IPS-18c (cell line): ENCODE results near the gene COQ5.
"Not testable (repeated sequence)": the region's sequence is repeated elsewhere in the genome, so short reads cannot be mapped to it uniquely, and the experiment has no call there.

Source experiments
- H3K4me3 ChIP-seq: 2 replicates; pipeline ENCODE4 v1.7.0; 2013; ENCODE audit warnings: low read depth, mild to moderate bottlenecking, low read length, moderate library complexity; ENCODE audit not compliant: insufficient read depth
- H3K9me3 ChIP-seq: one replicate; pipeline ENCODE4 v1.6.1; 2013; ENCODE audit warnings: mild to moderate bottlenecking, low read length, moderate library complexity; ENCODE audit not compliant: control insufficient read depth, insufficient read depth

The COQ5 gene

DNA sequence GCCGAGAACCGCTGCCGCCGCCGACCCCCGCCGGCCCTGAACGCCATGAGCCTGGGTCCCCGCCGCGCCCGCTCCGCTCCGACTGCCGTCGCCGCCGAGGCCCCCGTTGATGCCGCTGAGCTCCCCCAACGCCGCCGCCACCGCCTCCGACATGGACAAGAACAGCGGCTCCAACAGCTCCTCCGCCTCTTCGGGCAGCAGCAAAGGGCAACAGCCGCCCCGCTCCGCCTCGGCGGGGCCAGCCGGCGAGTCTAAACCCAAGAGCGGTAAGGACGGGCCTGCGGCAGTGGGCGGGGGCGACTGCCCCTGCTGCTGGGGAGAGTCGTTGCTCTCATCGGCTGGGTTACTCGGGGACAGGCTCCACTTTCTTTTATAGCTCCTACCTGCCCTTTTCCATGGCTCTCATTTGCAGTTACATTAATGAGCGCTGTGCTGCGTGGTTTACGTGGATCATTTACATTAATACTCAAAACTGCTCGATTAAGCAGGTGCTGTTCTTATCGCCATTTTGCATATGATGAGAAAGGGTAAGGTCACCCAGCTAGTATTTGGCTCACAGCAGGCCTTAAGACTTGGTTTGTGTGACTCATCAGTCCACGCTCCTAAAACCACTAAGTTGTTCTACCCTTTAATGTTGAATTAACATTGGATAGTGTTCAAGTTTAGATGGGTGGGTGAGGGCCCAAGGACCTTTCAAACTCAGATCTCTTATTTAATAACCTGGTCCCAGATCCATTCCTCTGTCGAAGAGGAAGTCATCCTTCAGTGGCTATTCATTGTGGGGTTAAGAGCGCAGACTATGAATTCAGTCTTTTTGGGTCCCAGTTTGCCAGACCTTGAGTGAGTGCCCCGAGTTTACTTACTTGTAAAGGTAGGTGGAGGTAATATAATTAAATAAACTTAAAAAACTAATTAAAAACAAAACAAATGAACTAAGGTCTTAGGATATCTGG, 6.0 kb upstream of the COQ5 start:
- H3K4me3 ChIP-seq: peak overlapping the region; percentile 90
- peaks cover 2% of the 10 kb centered on the region for H3K9me3 ChIP-seq

DNA sequence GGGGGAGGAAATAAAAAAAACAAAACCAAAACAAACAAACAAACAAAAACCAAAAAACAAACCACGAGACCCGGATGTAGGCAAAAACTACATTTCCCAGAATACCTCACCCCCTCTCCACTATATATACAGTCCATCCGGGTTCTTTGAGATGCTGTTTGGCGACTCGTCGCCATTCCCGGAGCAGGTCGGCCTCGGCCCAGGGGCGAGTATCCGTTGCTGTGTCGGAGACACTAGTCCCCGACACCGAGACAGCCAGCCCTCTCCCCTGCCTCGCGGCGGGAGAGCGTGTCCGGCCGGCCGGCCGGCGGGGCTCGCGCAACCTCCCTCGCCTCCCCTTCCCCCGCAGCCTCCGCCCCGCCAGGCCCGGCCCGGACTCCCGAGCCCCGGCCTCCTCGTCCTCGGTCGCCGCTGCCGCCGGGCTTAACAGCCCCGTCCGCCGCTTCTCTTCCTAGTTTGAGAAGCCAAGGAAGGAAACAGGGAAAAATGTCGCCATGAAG, 5.3 kb upstream of the COQ5 start, which contains the start of gene RNF10:
TSS of gene RNF10 (plus strand) at position 154 of the 500 bp plus-strand sequence. CDS start 456 bp downstream, outside the sequence.
- Histone ChIP-seq H3K9me3 (peaks cover 2% of the 10 kb centered on the region), H3K4me3 (peak within 1 kb of the TSS; percentile 90)

DNA sequence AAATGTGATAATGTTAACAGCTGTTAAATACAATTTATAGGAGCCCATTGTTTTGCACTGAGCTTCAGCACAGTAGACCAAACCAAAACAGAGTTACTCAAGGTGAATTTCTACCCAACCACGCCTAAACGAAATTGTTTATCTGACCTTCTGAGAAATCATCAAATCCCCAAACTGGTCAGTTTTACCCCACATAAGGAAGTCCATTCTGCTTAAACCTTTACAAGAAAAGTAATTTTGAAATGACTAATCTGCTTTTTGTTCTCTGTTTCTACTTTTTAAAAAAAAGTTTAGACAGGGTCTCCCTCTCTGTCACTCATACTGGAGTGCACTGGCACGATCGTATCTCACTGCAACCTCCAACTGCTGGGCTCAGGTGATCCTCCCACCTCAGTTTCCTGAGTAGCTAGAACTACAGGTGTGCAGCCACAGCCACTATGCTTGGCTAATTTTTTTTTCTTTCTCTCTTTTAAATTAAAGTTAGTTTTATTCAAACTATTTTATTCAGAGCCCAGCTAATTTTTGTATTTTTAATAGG, 3.8 kb upstream of the COQ5 start:
- no peak overlapping the region for H3K4me3 ChIP-seq

DNA sequence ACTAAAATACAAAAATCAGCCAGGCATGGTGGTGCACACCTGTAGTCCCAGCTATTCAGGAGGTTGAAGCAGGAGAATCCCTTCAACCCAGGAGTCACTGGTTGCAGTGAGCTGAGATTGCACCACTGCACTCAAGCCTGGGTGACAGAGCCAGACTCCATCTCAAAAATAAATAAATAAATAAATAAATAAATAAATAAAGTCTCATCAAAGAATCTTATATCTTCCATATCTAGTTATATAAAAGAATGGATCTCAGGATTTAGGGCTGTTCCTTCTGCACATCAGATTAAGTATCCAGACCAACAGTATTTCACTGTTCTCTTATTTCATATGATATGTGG, 1.4 kb upstream of the COQ5 start:
- not testable (repeated sequence) for H3K9me3 ChIP-seq, H3K4me3 ChIP-seq

More for the DNA sequence above, 3.8 kb upstream of the COQ5 start:
- peaks cover 2% of the 10 kb centered on the region for H3K9me3 ChIP-seq

DNA sequence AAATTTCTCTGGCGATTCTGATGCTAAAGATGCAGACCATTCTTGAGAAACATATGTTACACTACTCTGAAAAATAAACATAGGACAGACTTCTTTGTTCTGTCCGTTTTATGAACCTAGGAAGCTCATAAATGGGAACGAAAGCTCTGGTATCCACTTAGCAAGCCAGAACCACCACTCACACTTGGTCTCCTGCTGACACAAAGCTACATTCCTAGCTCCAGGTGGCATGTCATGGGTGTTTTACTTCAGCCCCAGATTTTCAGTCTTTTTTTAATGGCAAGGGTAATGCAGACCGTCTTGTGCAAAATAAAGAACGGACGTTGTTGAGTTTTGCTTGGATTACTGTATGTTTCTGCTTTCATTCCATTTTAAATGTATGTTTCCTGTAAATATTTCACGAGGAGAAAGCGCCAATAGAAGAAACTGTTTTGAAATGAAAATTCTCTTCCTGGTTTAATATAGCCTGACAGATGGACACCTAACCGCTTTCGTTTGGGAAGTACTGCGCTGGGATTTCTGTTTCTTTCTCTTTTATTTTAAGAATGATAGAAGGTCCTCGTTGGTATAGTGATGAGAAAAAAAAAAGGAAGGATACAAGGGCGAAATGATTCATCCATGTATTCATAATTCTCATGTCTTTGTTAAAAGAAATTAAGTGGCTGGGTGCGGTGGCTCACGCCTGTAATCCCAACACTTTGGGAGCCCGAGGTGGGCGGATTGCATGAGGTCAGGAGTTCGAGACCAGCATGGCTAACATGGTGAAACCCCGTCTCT, 871 bp upstream of the COQ5 start:
- peaks cover 2% of the 10 kb centered on the region for H3K9me3 ChIP-seq

DNA sequence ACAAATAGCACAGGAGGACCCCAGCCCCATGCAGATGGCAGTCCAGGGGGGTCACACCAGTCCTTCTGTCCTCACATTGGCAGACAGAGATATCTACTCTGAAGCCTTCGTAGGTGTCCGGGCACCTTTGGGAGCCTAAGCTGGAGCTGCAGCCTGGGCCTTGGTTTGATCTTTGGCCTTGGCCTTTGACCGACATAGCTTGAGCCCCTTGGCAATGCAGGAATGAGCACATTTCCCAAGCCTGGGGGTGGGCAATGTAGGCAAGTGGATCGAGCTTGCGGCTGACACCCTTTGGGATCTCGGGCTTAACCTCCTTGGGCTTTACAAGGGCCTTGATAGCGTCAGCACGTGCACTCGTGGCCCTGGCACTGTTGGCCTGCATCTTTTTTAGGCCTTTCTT, 6.4 kb downstream of the COQ5 start:
- Histone ChIP-seq H3K9me3 (no peaks in the 10 kb centered on the region), H3K4me3 (no peak overlapping the region)

More for the DNA sequence above, 871 bp upstream of the COQ5 start:
- H3K4me3 ChIP-seq: peak overlapping the region; percentile 98; the same call in 1 of the 2 replicates

DNA sequence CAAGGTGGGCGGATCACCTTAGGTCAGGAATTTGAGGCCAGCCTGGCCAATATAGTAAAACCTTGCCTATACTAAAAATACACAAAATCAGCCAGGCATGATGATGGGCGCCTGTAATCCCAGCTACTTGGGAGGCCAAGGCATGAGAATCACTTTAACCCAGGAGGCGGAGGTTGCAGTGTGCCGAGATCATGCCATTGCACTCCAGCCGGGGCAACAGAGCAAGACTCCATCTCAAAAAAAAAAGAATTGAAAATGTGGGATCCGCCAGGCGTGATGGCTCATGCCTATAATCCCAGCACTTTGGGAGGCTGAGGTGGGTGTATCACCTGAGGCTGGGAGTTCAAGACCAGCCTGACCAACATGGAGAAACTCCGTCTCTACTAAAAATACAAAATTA, 9.6 kb downstream of the COQ5 start:
- H3K4me3 ChIP-seq, H3K9me3 ChIP-seq: not testable (repeated sequence)

DNA sequence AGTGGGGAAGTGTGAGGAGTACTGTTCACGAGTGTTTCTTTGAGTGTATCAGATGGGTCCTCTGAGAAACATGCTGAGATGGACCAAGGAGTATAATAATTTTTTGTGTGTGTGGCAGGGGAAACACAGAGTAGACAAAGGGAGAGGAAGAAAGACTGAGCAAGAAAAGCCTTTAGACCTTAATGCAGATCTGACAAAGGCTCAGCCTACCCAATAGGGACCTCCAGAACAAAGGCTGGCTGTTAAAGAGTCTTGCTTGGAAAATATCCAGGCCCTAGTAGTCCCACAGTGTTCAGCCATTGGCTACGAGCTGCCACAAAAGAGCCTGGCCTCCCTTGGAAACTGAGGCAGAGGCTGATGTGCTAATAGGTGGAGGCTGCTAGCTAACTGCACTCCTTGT, 13.5 kb downstream of the COQ5 start:
- no peaks in the 10 kb centered on the region for H3K9me3 ChIP-seq
- no peak overlapping the region for H3K4me3 ChIP-seq

DNA sequence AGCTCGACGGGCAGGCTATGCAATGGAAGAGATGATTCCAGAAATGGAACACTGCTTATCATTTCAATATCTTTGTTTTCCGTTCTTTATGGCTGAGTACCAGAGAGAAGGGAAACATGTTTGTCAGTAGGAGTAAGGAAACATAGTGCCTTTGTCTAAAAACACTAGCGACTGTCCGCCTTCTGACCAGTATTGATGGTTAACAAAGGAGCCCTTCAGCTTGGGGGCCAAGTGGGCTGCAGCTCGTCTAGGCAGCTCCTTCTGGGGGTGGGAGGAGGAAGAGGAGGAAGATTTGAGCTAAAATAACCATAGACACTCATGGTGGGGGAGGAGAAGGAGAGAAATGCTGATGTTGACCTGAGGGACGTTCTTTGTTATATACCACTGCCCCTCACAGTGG, 15.0 kb downstream of the COQ5 start:
- no peak overlapping the region for H3K4me3 ChIP-seq
- no peaks in the 10 kb centered on the region for H3K9me3 ChIP-seq

DNA sequence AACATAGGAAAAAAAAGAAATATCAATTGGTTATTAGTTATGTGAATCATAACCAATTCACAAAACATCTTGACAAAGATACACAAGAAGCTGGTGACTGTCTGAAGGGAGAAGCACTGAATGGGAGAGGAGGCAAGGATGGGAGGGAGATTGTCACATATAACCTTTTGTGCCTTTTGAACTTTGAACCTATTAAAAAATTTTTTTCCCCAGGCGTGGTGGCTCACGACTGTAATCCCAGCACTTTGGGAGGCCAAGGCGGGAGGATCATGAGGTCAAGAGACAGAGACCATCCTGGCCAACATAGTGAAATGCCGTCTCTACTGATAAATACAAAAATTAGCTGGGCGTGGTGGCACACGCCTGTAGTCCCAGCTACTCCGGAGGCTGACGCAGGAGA, 20.4 kb downstream of the COQ5 start:
- H3K9me3 ChIP-seq: no peaks in the 10 kb centered on the region

DNA sequence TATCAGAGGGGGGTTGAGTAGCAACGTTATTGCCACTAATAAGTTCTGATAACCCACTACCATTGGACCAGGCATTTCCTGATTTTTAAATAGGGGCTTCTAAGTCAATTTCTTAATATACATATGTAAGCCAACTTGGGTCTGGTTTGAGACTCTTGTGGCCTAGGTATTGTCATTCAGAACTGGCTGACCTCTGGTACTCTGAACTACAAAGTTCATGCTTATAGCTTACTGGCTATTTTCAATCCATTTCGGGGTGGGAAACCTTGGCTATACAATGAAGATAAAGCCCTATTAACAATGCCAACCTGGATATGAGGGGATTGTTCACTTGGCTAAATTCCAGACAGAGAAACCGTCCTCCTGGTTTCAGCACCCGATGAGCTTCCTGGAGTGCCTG, 24.4 kb downstream of the COQ5 start:
- Histone ChIP-seq H3K9me3 (no peaks in the 10 kb centered on the region), H3K4me3 (no peak overlapping the region)

More for the DNA sequence above, 20.4 kb downstream of the COQ5 start:
- H3K4me3 ChIP-seq: no peak overlapping the region

DNA sequence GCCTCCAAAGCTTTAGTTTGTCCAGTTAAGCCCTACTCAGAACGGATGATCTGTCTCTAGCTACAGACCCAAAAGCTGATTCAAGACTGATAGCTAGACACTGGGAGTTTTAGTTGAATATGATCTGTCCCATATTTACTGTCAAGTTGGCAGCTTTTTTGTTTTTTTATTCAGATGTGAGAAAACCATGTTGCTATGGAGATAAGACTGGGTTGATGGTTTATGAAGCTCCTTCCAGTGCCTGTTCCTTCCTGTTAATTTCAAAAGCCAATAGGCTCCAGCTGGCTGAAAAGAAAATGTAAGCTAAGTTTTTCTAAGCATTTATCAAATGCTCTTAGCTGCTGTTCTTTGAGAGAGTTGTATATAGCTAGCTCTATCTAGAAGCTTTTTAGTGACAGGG, 28.4 kb downstream of the COQ5 start:
- Histone ChIP-seq H3K9me3 (no peaks in the 10 kb centered on the region), H3K4me3 (no peak overlapping the region)

DNA sequence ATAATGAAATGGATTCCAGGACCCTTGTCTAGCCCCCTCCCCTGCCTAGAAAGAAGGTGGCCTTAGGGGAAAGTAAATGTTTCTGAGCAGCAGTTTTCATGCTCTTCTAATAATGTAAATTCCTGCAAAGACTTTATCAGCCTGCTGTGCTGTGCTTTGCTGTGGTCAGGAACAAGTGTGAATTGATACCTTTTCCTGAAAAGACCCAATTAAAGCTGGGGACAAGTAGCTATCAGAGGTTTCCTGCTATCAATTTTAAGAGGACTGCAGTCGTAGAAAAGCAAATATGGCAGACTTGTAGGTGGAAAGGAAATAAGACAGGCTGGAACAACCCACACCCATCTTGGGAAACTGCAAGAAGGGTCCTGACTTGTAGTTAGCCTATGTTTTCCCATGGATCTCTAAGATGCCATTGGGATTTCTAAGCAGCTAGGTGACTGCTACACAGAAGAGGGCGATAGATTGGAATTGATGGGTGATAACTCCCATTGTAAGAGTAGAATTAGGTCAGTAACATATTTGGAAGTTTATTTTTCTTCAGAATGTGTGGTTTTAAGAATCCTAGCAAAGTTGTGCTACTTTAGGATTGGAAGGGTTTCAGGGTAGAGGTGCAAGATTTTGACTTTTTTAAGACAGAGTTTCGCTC, 30.0 kb downstream of the COQ5 start:
- Histone ChIP-seq H3K4me3 (no peak overlapping the region), H3K9me3 (no peaks in the 10 kb centered on the region)

DNA sequence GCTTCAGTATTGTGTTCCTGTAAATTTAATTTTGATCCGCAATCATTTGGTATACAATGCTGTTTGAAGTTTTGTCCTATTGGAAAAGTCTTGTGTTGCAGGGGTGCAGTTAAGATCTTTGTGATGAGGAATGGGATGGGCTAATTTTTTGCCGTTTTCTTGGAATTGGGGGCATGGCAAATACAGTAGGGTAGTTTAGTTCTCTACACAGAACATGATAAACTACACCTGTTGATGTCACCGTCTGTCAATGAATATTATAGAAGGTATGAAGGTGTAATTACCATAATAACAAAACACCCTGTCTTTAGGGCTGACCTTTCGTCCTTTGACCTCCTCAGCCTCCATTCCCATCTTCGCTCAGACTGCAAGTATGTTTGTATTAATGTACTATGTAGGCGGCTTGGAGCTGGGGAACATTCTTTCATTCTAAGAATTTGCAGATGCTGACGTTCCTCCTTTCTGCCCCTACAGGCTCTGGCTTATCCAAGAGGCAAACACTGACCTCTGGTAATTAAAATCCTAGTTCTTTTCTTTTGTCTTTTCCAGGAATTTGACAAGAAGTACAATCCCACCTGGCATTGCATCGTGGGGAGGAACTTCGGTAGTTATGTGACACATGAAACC, 31.3 kb downstream of the COQ5 start:
- H3K4me3 ChIP-seq: peak overlapping the region; percentile 94
- no peaks in the 10 kb centered on the region for H3K9me3 ChIP-seq

DNA sequence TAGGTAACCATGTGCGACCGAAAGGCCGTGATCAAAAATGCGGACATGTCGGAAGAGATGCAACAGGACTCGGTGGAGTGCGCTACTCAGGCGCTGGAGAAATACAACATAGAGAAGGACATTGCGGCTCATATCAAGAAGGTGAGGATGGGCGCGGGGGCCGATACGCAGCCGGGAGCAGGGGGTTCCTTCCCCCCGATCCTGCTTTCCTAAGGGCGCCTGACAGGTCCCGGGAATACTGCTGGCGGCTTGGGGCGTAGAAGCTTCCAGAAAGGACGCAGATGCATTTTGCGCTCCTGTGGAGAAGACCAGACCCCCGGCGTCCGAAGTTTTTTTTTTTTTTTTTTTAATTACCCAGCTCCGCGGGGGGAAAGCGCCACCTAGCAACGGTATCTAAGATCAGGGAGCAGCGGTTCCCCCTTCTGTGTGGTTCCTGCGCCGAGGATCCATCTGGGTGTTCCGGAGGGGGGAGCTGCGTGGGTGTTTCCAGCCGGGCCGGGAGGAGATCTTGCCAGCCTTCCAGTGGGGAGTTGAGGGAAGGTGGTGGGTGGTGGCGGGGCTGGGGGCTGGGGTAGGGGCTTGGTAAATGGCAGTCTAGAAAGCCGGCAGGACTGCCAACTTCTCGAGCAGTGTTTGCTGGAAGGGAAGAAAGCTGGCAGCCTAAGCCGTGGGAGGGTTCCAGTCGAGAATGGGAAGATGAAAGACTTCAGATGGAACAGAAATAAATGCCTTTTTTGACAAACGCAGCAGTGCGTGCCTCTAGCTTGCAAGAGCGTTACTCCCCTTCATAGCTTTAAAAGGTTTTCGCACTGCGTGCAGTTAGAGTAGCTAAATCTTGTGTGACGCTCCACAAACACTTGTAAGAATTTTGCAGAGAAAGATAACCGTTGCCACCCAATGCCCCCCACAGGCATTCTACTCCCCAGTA, 32.3 kb downstream of the COQ5 start:
- Histone ChIP-seq H3K9me3 (no peaks in the 10 kb centered on the region), H3K4me3 (peak overlapping the region; percentile 94)
